GM18951 (cell line): Measurements from ENCODE around the gene SCAF1.
A peak's percentile ranks its signal among the peaks of the same experiment; 100 is the strongest.

Experiments
- POLR2A ChIP-seq: IDR thresholded peaks from 4 replicates; pipeline ENCODE4 v1.6.1; 2011; ENCODE audit warnings: mild to moderate bottlenecking; ENCODE audit not compliant: insufficient read length, insufficient read depth; ENCODE audit errors: extremely low read depth
- in situ Hi-C: fragments of 300-500 bp; cut with MboI; formaldehyde crosslinking; loops from one replicate; pipeline ENCODE4 v1.12.0; 2022; ENCODE audit warnings: low sequenced_read_pairs, mixed read lengths, inconsistent platforms; ENCODE audit not compliant: unreplicated experiment

Gene SCAF1, protein sequence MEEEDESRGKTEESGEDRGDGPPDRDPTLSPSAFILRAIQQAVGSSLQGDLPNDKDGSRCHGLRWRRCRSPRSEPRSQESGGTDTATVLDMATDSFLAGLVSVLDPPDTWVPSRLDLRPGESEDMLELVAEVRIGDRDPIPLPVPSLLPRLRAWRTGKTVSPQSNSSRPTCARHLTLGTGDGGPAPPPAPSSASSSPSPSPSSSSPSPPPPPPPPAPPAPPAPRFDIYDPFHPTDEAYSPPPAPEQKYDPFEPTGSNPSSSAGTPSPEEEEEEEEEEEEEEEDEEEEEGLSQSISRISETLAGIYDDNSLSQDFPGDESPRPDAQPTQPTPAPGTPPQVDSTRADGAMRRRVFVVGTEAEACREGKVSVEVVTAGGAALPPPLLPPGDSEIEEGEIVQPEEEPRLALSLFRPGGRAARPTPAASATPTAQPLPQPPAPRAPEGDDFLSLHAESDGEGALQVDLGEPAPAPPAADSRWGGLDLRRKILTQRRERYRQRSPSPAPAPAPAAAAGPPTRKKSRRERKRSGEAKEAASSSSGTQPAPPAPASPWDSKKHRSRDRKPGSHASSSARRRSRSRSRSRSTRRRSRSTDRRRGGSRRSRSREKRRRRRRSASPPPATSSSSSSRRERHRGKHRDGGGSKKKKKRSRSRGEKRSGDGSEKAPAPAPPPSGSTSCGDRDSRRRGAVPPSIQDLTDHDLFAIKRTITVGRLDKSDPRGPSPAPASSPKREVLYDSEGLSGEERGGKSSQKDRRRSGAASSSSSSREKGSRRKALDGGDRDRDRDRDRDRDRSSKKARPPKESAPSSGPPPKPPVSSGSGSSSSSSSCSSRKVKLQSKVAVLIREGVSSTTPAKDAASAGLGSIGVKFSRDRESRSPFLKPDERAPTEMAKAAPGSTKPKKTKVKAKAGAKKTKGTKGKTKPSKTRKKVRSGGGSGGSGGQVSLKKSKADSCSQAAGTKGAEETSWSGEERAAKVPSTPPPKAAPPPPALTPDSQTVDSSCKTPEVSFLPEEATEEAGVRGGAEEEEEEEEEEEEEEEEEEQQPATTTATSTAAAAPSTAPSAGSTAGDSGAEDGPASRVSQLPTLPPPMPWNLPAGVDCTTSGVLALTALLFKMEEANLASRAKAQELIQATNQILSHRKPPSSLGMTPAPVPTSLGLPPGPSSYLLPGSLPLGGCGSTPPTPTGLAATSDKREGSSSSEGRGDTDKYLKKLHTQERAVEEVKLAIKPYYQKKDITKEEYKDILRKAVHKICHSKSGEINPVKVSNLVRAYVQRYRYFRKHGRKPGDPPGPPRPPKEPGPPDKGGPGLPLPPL

DNA sequence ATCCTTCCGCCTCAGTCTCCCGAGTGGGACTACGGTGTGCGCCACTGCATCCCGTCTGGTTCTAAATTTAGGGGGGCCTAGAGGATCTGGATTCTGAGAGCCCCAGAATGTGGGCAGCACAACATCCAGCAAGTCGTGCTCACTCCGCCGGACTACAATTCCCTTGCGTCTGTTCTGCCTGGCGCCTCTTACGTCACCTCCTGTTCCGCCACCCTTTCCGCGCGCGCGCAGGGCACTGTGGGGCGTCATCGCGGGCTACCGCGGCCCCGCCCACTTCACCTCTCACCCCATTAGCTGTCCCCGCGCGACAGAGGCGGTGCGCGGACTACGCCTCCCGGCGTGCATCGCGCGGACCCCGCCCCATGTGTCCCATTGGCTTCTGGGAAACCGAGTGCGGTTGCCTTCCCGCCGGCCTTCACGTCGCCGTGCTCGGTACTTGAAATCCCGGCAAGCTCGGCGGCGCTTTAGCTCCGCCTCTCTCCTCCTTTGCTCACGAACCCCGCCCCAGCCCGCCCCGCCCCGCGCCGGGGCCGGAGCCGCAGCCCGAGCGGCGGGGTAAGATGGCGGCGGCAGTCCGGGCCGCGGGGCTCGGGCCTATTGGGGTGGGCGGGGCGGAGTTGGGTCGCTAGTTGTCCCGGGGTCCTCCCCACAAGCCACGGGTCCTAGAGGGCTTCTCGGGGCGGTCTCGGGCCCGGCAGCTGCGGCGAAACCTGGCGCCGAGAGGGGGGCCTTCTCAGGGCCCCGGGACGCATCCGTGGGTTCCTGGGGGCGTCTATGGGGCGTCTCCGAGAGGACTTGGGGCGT lies at the start of gene SCAF1:
Gene SCAF1 (plus strand): TSS at position 522 of the 804 bp plus-strand sequence. CDS start 2,818 bp downstream, outside the sequence.
- peak; percentile 44 for TF ChIP-seq POLR2A
- in situ Hi-C loops, result no loop called here

DNA sequence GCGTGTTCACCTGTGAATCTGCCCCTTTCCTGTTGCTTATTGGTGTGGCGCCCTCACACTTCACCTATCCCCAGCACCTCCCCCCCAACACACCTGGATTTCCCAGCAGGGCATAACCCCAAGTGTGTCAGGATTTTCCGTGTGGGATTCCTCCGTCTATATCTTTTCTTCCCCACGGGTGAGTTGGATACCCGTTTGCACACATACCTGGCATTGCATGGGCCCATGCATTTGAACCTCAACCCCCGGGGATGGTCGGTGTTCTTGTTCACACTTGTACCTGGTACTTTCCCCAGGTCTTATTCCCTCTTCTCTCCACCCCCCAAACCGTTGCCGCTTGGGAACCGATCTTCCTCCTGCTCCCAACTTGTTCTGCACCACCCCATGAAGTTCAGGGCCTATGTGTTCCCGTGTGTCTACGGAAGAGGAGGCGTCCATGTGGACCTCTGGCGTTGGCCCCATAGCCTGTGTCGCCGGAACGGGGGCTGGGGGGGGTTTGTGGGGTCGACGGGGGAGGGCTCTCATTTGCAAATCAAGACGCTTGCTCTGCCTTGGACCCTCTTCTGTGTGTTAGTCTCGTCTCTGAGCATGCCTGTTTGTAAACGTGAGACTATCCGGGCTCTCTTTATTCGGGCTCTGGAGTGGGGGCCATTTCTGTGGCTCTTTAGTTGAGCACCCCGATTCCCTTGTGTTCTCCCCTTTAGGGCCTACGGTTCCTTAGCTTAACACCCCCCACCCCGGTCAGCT lies 49.4 kb upstream of the SCAF1 start:
- no peak for TF ChIP-seq POLR2A
- in situ Hi-C loops, result no loop called here

DNA sequence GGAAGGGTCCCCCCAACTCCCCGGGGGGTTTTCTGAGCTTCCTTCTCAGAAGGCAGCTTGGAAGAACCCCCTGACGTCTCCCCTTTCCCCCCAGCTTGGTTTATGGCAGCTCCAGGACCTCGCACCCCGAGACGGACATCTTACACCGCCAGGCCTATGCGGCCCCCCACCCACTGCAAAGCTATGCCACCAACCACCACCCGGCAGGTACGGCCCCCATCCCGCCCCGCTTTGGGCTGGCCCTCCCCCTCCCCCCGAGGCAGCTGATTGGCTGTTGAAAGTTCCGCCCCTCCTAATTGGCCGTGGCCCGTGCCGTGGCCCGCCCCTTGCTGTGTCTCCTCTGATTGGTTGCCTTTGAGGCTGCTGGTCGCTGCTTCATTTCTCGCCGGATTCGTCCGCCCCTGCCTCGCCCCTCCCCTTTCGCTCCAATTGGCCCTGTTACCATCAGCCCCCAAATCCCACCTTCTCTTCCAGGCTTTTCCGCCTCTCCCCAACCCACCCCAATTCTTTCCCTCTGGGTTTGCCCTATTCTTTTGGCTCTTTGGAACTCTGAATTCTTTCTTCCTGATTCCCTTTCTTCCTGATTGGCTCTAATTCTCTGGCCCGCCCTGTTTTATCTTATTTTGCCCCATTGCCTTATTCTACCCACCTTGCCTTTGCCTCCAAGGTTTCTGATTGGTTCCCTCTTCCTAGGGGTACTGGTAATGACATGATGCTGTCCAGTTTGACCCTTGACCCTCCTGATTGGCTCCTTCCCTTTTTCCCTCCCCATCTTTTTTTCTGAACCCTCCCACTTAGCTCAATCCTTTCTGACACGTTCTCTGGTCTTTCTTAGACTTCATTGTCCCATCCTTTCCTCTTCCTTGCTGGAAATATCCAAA lies 48.5 kb upstream of the SCAF1 start:
- in situ Hi-C loops, result no loop called here
- TF ChIP-seq POLR2A, result peak; percentile 40

- no peak for TF ChIP-seq POLR2A
- in situ Hi-C loops, result no loop called here
Measured at GRCh38 chr19:49594157-49594992, 47.6 kb upstream of the SCAF1 start.

DNA sequence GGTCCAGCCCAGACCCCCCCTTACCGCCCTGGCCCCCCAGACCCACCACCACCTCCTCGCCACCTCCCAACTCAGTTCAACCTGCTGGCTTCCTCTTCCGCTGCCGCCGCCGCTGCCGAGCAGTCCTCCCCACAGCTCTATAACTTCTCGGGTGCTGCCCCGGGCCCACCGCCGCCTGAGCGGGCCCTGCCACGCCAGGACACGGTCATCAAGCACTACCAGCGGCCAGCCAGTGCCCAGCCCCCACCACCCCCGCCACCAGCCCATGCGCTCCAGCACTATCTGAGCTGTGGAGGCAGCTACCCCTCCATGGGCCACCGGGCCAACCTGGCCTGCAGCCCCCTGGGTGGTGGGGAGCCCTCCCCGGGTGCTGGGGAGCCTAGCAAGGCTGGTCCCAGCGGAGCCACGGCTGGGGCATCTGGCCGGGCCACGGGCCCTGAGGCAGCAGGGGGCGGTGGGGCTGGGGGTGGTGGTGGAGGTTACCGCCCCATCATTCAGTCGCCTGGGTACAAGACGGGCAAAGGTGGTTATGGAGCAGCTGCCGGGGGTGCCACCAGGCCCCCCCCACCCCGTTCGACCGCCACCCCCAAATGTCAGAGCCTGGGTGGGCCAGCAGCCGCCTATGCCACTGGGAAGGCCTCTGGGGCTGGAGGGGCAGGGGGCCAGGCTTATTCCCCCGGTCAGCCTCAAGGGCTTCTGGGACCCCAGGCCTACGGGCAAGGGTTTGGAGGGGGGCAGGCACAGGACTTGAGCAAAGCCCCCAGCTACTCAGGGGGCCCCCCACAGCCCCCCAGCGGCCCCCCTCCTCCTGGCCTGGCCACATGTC lies 46.8 kb upstream of the SCAF1 start:
- in situ Hi-C loops, result no loop called here
- no peak for TF ChIP-seq POLR2A

- TF ChIP-seq POLR2A, result no peak
- in situ Hi-C loops, result no loop called here
Measured at GRCh38 chr19:49595819-49596404, 46.1 kb upstream of the SCAF1 start.

DNA sequence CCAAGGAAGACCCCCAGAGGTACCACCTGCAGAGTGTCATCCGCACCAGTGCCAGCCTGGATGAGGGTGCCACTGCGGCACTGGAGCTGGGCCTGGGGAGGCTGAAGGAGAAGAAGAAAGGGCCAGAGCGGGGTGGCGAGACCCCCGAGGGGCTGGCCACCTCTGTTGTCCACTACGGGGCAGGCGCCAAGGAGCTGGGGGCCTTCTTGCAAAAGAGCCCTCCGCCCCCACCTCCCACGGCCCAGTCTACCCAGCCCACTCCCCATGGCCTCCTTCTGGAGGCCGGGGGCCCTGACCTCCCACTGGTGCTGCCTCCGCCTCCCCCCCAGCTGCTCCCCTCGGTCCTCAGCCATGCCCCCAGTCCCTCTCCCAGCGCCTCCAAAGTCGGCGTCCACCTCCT lies 45.6 kb upstream of the SCAF1 start:
- in situ Hi-C loops, result no loop called here
- TF ChIP-seq POLR2A, result no peak

DNA sequence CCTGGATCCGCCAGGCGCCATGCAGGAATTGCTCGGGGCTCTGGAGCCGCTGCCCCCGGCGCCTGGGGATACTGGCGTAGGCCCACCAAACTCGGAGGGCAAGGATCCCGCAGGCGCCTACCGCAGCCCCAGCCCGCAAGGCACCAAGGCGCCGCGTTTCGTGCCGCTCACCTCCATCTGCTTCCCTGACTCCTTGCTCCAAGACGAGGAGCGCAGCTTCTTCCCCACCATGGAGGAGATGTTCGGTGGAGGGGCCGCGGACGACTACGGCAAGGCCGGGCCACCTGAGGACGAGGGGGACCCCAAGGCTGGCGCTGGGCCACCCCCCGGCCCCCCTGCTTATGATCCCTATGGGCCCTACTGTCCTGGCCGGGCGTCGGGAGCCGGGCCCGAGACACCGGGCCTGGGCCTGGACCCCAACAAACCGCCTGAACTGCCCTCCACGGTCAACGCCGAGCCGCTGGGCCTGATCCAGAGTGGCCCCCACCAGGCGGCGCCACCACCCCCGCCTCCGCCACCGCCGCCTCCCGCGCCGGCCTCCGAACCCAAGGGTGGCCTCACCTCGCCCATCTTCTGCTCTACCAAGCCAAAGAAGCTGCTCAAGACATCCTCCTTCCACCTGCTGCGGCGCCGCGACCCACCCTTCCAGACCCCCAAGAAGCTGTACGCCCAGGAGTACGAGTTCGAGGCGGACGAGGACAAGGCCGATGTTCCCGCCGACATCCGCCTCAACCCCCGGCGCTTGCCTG lies 44.9 kb upstream of the SCAF1 start:
- in situ Hi-C loops, result no loop called here
- no peak for TF ChIP-seq POLR2A

GRCh38 chr19:49597703-49597974 lies 44.4 kb upstream of the SCAF1 start:
- in situ Hi-C loops, result no loop called here
- no peak for TF ChIP-seq POLR2A
